Esophagus muscularis mucosa (tissue), 4 donors: ENCODE measurements around the gene CNIH4. TPM values are rescaled to one million over a fixed set of nuclear protein-coding genes. Genes with fewer than 3 reads are reported as not detected.

Experiments used
- small RNA-seq, 3 donors: library from RNA; depleted of rRNA; stranded (forward); fragments of <200 nt; gene quantifications; one replicate each; pipeline ENCODE3, GENCODE V24; 2016
- total RNA-seq, 4 donors: library from RNA; depleted of rRNA; stranded (reverse); fragments of >200 nt; gene quantifications; one replicate each; pipeline versions ENCODE4 v1.1.0 to v1.2.1, GENCODE V29; 2016

The CNIH4 gene
- total RNA-seq, 4 donors from 2014 or later, result 34.0 to 61.0 (median 46.9) TPM

Small RNAs within 50 kb of the gene (small RNA-seq; reads per million reads assigned to genes)
- 0 to 0.19 (median 0.08) reads per million in 3 donors for gene MIR4742

Other genes starting within 250 kb of the CNIH4 start
- gene FBXO28, start 242.8 kb upstream of the CNIH4 start, total RNA-seq, result 10 to 100 TPM; 23.1 to 29.8 (median 26.3) TPM
- 100 to 1,000 TPM; 117 to 152 (median 124) TPM for gene DEGS1, start 173.6 kb upstream of the CNIH4 start, total RNA-seq
- gene NVL, start 26.7 kb upstream of the CNIH4 start, total RNA-seq, result 10 to 100 TPM; 11.0 to 19.5 (median 15.9) TPM
- gene WDR26, start 77.9 kb downstream of the CNIH4 start, total RNA-seq, result 10 to 100 TPM; 74.9 to 84.7 (median 78.4) TPM